HG02642 (cell line): ENCODE results near the gene PIWIL4.
"Not testable (repeated sequence)": the region's sequence is repeated elsewhere in the genome, so short reads cannot be mapped to it uniquely, and the experiment has no call there.

Experiments
- ATAC-seq: cut with Tn5 transposase; IDR thresholded peaks from one replicate; pipeline ENCODE4 v1.9.1; 2021; ENCODE audit warnings: mild to moderate bottlenecking; ENCODE audit not compliant: unreplicated experiment, poor library complexity

Gene PIWIL4

DNA sequence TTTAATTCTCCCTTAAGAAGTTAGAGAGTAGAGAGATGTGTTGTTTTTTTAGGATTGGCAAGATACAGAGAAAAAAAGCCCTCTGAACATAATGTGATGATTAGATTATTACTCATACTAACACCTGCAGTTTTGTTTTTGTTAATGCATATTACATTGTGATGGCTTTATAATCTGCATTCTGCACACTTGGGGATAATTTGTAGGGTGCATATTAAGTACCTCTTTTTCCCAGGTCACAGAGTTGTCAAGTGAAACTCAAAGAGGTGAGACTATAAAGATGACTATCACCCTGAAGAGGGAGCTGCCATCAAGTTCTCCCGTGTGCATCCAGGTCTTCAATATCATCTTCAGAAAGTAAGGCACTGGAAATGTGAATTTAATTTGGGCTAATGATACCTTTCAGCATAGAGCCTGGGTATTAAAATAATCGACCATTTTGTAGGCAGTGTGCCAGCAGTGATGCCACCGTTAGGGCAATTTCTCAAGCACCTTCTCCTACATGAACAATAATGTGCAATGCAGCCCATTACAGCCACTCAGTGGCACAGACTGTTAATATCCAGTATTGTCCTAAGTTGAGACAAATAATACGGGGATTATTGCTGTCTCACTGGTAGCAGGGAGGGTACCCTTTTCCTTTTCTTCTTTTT is 16.2 kb downstream of the PIWIL4 start:
- ATAC-seq, result no peak

DNA sequence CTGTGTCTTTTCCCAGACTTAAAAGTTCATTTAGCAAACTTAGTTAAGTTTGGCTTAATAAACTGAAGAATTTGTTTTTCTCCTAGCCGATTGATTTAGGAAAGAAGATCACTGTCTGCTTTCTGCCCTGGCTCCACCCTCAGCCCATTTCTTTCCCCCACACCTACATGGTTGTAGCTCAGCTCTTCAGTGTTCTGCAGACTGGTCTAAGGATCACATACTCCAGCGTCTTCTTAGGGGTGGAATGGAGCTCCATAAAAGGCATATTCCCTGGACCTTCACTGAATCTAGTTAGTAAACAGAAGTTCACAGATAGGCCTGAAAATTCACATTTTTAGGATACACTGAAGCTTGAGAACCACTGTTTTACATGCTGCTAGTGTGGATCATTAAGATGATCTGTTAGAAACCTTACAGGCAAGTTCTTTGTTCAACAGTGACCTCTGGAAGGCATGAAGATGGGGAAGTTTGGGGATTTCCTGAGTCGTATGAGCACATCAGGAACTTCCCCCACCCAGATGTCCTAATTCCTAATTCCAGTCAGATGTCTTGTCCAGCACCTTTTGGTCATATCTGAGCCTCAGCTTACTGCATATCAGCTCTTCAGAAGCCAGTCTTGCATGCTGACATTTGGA is 16.8 kb downstream of the PIWIL4 start:
- peak; percentile 64 for ATAC-seq

DNA sequence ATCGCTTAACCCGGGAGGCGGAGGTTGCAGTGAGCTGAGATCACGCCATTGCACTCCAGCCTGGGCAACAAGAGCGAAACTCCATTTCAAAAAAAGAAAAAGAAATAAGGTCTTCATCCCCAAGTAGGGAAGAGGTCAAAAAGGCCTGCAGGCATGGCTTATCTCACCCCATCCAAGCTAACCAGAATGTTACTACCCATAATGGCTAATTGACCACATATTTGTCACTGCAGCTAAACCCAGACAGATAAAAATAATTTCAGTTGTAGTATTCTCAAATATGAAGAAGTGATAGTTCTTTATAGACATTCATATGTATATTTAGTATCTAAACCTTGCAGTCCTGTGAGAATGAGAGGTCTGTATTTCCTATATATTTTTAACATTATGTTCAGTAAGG is 17.8 kb downstream of the PIWIL4 start:
- no peak for ATAC-seq

DNA sequence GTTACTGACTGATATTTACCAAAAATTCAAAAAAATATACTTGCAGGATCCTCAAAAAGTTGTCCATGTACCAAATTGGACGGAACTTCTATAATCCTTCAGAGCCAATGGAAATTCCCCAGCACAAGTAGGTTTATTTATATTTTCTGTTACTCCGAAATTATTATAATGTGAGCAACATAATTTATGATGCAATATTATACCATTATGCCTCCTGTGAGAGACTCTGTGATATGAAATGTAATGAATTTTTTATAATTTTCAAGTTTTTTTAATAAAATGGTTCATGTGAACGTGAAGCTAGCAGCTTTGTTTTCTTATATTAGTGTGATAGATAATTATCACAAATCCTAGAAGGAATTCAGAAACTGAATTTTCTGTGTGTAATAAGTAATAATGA is 18.2 kb downstream of the PIWIL4 start:
- ATAC-seq, result no peak

DNA sequence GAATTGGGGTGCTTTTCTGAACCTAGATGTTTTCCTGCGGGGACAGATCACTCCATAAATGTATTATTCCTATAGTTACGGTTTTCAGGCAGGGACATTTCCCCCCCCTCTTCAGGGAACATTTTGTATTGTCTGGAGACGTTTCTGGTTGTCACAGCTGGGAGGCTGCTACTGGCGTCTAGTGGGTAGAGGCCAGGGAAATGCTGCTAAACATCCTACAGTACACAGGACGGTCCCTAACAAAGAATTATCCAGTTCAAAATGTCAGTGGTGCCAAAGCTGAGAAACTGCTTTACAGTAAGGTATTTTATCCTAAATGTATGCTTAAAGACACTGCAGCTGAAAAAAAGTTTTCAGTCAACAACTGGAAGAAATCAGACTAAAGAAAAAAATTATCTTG is 19.4 kb downstream of the PIWIL4 start:
- ATAC-seq, result no peak

DNA sequence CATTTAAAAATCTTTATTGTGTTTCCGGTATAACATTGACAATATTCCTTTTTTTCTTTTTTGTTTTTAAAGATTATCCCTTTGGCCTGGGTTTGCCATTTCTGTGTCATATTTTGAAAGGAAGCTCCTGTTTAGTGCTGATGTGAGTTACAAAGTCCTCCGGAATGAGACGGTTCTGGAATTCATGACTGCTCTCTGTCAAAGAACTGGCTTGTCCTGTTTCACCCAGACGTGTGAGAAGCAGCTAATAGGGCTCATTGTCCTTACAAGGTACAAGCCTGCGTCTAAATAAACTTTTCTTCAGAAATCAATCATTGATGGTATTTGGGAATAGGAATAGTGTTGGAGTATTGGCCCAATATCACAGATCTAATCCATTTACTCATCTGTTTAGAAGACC is 19.8 kb downstream of the PIWIL4 start:
- no peak for ATAC-seq

DNA sequence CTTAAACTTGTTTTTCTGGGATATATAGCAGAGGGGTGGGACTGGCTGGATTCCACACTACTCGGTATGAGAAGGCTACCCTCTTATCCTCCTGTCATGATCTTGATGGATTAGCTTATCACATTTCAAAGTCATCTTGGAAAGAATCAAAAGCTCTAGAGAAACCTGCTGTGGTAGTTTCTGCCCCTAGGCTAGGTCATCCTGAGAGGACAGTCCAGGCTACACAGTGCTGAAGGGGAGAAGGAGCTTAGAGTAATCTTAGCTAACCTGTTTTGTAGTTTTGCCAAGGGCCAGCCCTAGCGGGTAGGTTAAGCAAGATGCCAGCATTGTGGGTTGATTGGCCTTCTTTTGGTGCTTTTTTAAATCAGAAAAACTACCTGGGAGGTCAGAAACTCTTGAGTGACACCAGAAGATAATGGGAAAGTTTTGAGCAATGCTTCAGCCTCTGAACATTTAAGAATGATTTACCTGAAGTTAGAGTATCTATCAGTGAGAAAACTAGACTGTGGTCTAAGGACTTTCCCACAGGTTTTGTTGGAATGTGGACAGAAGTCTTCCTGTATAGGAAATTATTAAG is 21.3 kb downstream of the PIWIL4 start:
- ATAC-seq, result no peak

DNA sequence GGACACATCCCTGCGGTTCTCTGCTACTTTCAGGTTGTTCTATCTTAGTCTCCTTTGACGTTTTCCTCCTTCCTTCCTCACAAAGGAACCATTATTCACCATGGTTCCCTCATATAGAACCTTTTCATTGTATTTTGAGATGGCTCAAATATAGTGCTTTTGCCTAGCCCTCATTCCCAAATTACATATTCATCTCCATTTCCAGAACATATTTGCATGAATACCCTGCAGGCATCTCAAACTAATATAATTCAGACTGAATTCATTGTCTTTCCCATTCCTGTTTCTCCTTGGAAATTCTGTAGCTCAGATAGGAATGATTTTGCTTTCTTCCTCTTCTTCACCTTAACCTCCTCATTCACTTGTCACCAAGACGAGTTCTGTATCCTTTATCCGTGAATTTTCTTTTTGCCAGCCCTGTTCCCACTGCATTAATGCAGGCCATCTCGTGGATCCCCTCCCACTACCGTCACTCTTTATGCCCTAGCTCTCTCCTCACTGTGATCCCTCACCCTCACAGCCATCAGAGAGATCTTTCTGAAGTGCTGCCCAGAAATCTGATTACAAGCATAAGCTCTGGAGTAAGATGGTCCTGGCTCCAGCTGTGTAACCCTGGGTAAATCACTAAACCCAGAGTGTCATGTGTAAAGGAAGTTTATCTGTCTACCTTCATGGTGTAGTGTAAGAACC is 23.3 kb downstream of the PIWIL4 start:
- no peak for ATAC-seq

DNA sequence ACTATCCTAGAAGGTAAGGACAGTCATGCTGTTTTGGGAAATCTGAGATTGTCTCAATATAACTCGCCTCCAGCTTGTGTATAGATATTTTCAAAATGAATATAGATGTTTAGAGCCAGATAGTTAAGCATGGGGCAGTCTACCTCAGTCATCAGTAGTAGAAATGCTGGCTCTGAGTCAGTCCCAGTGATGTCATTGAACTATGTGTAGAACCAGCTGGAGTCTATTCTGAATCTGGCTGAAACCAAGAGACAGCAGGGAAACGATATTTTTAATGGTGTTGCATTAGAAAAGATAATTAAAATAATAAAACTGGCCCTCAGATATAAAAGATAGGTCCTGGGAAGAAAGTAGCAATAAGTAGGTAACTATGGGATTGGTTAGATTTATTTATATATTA is 25.9 kb downstream of the PIWIL4 start:
- ATAC-seq, result peak; percentile 80

DNA sequence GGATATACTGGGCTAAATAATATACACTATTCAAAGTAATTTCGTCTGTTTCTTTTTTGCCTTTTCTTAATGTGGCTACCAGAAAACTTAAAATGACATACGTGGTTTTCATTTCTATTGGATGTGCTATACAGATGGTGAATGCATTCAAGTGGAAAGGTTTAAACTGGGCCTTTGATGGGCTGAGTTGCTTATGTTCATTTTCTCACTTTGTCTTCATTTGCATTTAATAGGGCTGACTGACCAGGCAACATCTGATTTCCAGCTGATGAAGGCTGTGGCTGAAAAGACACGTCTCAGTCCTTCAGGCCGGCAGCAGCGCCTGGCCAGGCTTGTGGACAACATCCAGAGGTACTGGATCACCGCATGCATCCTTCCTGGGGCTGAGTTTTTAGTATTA is 27.9 kb downstream of the PIWIL4 start:
- ATAC-seq, result peak; percentile 42

DNA sequence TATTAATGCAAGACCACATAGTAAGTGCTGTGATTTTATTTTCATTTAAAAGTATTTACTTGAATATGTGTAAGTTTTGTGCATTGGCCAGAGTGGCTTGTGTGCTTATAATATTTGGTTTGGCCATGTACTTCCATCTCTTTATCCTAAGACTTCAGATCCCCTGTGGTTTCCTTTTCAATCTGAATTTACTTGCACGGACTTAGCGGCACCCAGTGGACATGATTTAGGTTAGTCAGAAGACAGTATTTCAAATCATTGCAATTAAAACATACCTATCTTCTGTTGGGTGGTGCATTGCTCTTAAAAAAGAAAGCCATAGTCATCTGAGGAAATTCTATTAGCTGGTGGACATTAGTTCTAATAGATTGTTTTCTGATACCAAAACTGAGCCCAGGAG is 30.7 kb downstream of the PIWIL4 start:
- no peak for ATAC-seq

DNA sequence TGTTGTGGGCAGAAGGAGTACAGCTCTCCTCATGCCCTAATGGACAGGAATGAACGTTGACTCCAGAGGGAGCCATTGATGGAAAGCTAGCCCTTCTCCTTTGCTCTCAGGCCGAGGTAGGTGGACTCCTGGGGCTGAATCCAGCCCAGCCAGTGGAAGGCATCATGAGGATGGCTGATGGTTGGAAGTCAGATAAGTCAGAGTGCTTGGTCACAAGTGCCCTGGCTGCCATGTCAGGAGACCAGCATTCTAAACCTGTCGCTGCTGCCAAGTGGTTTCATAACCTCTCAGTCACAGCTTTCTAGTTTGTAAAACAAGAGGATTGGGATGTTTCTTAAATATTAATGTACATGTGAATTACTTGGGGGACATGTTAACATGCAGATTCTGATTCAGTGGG is 32.3 kb downstream of the PIWIL4 start:
- no peak for ATAC-seq

DNA sequence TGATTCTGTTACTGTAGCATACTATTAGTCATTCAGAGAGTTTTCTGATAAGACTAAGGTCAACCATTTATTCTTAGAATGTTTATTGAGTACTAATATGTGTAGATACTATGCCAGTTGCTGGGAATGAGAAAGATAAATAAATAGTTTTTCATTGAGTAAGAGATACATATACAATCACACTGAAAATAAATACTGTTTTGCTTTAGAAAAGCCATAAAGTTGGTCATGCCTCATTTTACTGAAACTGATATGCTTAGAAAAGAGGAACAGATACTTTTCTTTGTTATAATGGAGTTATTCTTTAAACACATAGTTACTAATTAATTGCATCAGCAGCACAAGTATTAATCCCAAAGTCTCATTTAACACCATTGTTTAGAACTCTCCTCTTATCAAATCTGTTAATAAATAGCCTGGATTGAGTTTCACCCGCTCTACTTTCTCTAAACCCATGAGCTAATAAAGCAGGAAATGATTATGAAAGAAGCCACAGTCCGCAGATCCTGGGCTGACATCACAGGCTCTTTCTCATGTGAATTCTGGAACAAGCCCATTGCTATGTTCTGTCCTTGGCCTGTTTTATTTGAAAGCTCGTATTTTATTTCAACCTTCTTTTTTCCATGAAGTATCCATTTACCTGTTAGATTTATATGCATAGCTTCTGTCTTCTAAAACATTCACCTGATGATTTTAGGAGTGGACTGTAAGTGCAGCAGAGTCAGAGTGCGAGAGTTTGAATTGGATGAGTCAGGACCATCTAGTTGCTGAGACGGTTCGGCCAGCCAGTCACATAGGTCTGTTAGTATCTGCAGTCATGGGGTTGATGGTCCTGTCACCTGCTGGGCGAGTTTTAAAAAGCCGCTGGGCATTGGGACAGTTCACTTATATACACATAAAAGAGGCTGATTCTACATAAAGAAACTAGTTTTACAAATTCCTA is 35.5 kb downstream of the PIWIL4 start:
- peak; percentile 89 for ATAC-seq

DNA sequence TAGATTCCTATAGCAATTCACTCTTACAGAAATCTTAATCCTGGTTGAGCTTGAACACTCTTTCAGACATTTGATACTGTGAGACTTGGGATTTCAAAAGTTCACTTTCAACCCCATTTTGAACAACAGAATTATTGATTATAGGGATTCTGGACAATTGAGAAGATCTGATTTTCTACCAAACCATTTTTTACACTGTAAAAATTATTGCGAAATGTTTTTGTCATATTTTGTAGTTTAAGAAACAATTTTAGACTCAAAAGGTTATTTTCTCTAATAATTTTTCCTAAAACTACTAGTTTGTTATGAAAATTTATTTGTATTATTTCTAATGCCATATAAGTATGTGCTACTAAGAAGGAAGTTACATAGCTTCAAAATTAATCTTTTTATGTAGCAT is 36.4 kb downstream of the PIWIL4 start:
- no peak for ATAC-seq

DNA sequence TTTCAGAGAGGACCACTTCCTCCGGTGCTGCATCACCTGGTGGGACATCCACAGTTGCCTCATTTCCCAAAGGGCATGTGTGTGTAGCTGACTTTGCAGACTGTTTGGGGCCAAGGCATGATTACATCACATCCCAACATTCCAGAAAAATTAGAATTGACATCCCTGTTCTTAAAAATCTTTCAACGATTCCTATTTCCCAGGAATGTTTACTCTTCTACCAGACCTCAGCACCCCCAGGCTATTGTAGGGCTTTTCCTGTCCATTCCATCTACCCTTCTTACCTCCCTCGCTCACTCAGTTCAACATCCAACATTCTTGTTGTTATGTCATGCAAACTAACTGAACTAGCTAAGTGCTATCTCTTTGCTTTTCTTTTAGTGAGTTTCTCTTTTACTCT is 37.3 kb downstream of the PIWIL4 start:
- no peak for ATAC-seq

DNA sequence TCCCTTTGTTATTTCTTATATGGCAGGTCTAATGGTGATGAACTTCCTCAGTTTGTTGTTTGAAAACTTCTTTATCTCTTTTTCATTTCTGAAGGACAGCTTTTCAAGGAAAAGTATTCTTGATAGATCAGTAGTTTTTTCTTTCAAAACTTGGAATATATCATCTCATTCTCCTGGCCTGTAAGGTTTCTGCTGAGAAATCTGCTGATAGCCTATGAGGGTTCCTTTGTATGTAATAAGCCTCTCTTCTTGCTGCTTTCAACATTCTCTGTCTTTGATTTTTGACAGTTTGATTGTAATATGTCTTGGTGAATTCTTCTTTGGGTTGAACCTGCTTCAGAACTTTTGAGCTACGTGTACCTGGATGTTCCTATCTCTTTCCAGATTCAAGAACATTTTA is 46.0 kb downstream of the PIWIL4 start:
- no peak for ATAC-seq

DNA sequence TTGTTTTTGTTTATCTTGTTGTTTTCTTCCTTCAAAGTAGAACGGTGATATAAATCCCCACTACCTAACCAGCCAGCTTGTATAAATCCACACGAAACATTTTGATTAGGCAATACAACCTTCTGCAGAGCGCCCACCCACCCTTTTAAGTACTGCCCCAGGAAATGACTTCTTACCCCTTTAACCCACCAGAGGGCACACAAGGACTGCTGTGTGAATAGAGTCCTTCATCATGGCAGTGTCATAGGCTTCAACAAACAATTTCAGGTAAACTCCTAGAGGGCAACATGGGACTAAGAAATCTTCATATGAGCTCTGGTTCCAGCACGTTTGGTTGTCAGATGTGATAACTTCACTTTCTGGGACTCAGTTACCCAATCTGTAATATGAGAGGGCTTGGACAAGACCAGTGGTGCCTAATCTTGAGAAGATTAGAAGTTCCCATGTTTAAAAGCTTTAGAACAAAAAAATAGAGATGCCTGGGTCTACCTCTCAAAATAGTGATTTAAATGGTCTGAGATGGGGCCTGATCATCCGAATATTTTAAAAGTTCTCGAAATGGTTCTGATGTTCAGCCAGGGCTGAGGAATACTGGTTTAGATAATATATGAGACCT is 56.1 kb downstream of the PIWIL4 start:
- ATAC-seq, result peak; percentile 87

DNA sequence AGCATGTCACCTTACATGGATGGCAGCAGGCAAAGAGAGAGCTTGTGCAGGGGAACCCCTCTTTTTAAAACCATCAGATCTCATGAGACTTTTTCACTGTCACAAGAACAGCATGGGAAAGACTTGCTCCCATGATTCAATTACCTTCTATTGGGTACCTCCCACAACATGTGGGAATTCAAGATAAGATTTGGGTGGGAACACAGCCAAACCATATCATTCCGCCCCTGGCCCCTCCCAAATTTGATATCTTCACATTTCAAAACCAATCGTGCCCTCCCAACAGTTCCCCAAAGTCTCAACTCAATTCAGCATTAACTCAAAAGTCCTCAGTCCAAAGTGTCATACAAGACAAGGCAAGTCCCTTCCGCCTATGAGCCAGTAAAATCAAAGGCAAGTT is 58.3 kb downstream of the PIWIL4 start:
- ATAC-seq, result not testable (repeated sequence)

DNA sequence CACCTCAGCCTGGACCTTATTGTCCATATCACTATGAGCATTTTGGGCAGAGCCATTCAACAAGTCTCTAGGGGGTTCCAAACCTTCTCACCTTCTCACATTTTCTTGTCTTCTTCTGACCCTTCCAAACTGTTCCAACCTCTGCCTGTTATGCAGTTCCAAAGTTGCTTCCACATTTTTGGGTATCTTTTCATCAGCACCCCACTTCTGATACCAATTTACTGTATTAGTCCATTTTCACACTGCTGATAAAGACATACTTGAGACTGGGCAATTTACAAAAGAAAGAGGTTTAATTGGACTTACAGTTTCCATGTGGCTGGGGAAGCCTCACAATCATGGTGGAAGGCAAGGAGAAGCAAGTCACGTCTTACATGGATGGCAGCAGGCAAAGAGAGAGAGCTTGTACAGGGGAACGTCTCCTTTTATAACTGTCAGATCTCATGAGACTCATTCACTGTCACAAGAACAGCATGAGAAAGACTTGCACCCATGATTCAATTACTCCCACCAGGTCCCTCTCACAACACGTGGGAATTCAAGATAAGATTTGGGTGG is 59.9 kb downstream of the PIWIL4 start:
- ATAC-seq, result not testable (repeated sequence)

DNA sequence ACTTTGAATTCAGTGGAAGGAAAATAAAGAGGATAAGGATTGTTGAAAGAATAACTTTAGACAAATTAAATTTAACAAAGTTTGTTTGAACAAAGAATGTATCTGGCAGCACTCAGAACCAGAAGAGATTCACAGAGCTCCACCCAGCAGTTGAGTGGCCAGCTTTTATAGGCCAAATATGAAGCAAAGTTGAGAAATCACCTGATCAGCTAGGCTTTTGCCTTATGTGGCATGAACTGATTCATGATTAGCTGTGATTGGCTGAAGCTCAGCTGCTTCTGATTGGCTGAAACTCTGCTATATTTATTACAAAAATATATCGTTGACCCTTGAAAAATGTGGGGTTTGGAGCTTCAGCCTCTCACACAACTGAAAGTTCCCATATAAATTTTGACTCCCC is 62.6 kb downstream of the PIWIL4 start:
- no peak for ATAC-seq
